Femur (tissue), 1 donor: Measurements from ENCODE around the gene B3GAT1.
"Not testable (repeated sequence)": the region's sequence is repeated elsewhere in the genome, so short reads cannot be mapped to it uniquely, and the experiment has no call there.

Experiments used
- DNase-seq: peaks from one replicate; pipeline ENCODE4 v3.0.0-alpha.2; 2017

B3GAT1 gene

DNA sequence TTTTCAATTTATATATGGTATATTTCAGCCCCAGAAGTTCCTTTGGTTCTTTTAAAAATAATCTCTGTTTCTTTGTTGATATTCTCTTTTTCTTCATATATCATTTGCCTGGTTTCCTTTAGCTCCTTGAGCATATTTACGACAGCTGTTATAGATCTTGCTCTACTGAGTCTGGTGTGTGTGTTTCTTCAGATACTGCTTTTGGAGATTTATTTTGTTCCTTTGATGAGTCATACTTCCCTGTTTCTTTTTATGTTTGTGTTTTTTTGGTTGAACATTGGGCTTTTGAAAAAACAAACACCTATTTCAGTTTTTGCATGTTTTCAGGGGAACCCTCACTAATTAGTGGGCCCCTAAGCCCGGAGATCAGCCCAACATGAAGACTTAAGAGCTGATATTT is 56.9 kb downstream of the B3GAT1 start:
- DNase-seq, result no peak

- no peak for DNase-seq
Measured at GRCh38 chr11:134352111-134352510, 59.9 kb downstream of the B3GAT1 start.

- DNase-seq, result no peak
Measured at GRCh38 chr11:134350381-134350780, 61.7 kb downstream of the B3GAT1 start.

- DNase-seq, result no peak
Measured at GRCh38 chr11:134349802-134350355, 62.2 kb downstream of the B3GAT1 start.

GRCh38 chr11:134349109-134349801 is 62.8 kb downstream of the B3GAT1 start:
- DNase-seq, result no peak

- DNase-seq, result no peak
Measured at GRCh38 chr11:134347441-134347840, 64.6 kb downstream of the B3GAT1 start.

- DNase-seq, result no peak
Measured at GRCh38 chr11:134346976-134347350, 65.1 kb downstream of the B3GAT1 start.

GRCh38 chr11:134346101-134346975 is 65.7 kb downstream of the B3GAT1 start:
- DNase-seq, result no peak

GRCh38 chr11:134345237-134345550 is 66.8 kb downstream of the B3GAT1 start:
- no peak for DNase-seq

DNA sequence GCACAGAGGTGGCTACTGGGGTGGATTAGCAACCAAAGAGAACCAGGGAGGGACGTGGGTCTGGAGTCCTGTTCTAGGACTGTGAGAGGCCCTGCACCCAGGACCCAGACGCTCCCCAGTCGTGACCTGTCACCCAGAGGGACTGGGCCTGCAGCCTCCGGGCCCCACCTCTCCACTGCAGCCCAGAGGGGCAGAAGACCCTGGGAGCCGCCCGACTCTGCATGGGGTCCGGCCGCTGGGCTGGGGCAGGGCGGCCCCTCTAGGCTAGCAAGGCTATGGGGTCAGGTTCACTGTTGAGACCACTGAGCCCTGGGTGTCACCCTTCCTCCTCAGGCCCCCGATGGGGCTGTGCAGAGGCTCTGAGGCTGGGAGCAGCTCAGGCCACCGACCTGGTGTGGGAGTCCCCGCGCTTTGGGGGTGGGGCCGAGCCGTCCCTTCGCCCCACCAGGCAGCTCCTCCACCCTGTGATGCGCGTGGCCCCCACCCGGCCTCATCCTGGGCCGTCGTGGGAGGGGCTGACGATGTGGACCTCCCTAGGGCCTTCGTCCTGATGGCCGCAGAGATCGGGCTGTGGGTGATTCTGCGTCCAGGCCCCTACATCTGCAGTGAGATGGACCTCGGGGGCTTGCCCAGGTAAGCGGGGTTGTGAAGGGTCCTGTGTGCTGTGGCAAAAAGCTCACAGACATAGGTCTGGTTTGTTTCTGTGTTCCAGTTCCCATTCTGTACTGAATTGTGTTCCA is 67.4 kb downstream of the B3GAT1 start:
- not testable (repeated sequence) for DNase-seq

DNA sequence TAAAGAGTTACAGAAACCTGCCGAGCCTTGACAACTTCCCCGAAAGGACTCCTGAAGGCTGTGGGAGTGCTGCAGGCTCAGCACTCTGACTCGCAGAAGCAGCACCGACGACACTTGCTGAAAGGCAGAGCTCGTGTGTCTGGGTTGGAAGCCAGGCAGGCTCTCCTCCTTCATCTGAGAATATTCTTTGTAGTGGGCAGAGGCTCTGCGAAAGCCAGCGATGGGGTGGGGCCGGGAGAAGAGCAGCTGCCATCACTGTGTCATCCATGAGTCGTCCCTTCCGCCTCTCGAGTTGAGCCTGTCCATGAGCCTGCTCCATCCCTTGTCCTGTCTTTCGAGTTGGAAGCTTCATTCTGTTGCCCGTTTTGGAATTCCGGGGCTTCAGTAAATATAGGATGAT is 68.4 kb downstream of the B3GAT1 start:
- no peak for DNase-seq

DNA sequence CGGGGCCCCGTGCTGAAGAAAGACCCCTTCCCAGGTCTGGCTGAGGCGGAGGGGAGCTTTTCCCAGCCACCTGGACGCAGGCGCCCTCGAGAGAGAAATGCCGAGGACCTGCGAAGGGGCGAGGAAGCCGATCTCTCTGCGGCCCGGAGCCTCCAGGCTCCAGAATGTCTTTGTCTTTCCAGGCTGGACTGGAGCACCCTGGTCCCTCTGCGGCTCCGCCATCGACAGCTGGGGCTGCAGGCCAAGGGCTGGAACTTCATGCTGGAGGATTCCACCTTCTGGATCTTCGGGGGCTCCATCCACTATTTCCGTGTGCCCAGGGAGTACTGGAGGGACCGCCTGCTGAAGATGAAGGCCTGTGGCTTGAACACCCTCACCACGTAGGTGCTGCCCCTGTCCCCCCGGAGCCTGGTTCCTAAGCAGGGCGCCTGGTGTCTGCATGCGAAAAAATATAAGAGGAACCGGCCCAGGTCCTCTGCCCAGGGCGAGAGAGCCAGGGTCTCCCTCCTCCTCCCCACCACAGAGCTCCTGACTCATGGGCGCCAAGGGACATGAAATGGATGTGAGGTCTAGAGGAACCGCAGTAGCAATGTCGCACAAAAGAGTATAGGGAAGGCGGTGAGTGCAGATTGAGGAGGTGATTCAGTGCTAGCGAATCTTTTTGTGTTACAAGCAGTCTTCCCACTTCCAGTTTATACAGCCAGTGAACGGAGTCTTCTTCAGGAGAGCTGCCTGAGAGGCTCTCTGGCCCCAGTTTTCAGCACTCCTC is 69.3 kb downstream of the B3GAT1 start:
- no peak for DNase-seq

DNA sequence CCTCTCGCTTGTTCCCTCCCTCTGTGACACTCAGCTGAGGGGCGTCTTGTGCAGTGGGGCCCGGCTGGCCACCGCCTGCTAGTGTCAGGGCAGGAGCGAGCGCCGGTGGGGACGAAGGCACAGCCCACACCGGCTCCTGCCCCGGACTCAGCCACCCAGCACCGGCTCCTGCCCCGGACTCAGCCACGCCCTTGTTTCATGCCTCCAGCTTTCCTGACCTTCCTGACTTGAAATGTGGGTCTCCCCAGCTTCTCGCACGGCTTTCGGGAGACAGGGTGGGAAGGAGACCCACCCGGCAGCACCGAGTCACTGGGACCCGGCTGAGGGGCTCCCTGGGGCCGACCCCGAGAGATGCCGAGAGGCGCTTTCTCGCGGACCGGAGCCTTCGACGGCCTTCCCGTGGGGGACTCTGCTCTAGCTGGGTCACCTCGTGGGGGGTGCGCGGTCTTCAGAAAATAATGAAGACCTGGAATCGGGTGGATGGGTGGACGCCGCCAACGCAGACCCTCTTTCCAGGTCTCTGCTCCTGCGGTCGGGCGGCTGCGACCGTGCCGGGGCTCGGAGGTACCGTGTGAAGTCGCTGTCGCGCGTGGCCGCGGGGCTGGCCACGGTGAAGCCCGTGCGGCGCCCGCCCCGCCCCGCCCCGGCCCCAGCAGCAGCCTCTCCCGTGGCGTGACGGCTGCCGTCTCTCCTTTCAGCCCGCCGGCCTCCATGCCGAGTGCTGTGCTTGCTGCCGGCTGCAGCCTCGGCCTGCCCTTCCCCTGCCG is 70.1 kb downstream of the B3GAT1 start:
- DNase-seq, result no peak

- DNase-seq, result no peak
Measured at GRCh38 chr11:134340354-134340964, 71.6 kb downstream of the B3GAT1 start.

- no peak for DNase-seq
Measured at GRCh38 chr11:134339756-134340155, 72.3 kb downstream of the B3GAT1 start.

- no peak for DNase-seq
Measured at GRCh38 chr11:134338654-134339053, 73.4 kb downstream of the B3GAT1 start.

DNA sequence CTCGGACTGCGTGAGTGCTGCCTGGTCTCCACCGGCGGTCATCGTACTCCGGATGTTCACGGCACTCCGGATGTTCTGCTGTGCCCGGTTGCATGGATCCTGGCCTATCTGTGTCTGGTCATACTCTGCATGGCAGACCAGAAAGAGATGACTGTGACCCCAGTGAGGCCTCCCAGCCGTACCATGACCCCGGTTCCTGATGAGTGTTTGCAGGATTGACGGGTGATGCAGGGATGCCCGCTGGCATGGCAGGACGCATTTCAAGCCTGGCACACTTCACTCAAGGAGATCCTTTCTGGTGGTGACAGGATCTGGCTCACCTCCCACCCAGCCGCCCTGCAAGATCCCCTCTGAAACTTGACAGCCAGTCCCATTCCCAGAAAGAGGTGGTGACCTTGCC is 74.0 kb downstream of the B3GAT1 start:
- no peak for DNase-seq

DNA sequence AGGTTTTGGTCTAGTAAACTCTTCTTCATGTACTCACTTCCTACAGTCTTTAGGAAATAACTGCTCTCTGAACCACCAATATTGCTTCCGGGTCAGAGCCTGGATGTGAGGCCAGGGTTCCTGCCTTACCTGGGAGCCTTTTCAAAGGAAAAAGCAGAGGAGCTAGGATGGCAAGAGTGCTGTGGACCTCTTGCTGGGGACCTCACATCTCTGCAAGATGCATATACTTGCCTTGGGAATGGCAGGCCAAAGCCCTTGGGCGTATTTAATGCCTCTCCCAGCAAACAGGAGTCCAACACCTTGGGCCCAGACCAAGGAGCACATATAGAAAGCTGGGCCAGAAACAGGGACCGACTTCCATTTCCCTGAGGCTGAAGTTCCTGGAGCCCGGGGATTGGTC is 75.0 kb downstream of the B3GAT1 start:
- no peak for DNase-seq

GRCh38 chr11:134334796-134335571 is 77.1 kb downstream of the B3GAT1 start:
- no peak for DNase-seq

- no peak for DNase-seq
Measured at GRCh38 chr11:134333946-134334345, 78.1 kb downstream of the B3GAT1 start.

- no peak for DNase-seq
Measured at GRCh38 chr11:134333312-134333711, 78.7 kb downstream of the B3GAT1 start.
